ENCODE results near the gene STMN3. TPM values are rescaled to one million over a fixed set of nuclear protein-coding genes. Genes with fewer than 3 reads are reported as not detected.
A peak's percentile ranks its signal among the peaks of the same experiment; 100 is the strongest.

STMN3 gene
- total and polyA plus RNA-seq, 4 donors, result 13.6 to 20.9 (median 17.0) TPM

GRCh38 chr20:63657260-63657936 lies 4.2 kb upstream of the STMN3 start:
- Histone ChIP-seq H3K9ac (ENCODE audit: insufficient read depth in 1 of 2, low read length in 2 of 2) (peak overlapping the region in 1 of 2 donors; percentile 1), H3K27ac (ENCODE audit: low read depth in 1 of 2, low read length in 1 of 2) (peak overlapping the region; percentile 84 to 90), H3K4me1 (ENCODE audit: control insufficient read depth in 5 of 5, insufficient read depth in 5 of 5, low read length in 5 of 5) (peaks cover 0 to 30% (median 14%) of the 10 kb centered on the region in 5 donors), H3K9me3 (ENCODE audit: control insufficient read depth in 4 of 4, insufficient read depth in 3 of 4, low read length in 3 of 4) (no peaks in the 10 kb centered on the region), H3K4me3 (no peak overlapping the region), H3K36me3 (ENCODE audit: control insufficient read depth in 4 of 4, insufficient read depth in 4 of 4, low read length in 4 of 4) (peaks cover 0 to 17% (median 10%) of the 10 kb centered on the region in 4 donors), H3K27me3 (ENCODE audit: control insufficient read depth in 3 of 3, insufficient read depth in 3 of 3, low read length in 2 of 3) (no peaks in the 10 kb centered on the region)
- 56 to 64% methylated on average over 31 of the region's 31 CpGs for WGBS, 2 donors
- ATAC-seq (ENCODE audit: insufficient read depth, low FRiP score) (no peak), DNase-seq (peak; percentile 24 to 32 (median 28))
- TF ChIP-seq CTCF (IDR thresholded peaks at IDR 0.05; ENCODE audit: control extremely low read depth, extremely low read depth), result no peak

GRCh38 chr20:63656451-63656850 lies 3.2 kb upstream of the STMN3 start:
- ATAC-seq (ENCODE audit: insufficient read depth, low FRiP score) (no peak), DNase-seq (no peak)
- Histone ChIP-seq H3K9me3 (ENCODE audit: control insufficient read depth in 4 of 4, insufficient read depth in 3 of 4, low read length in 3 of 4) (no peaks in the 10 kb centered on the region), H3K4me1 (ENCODE audit: control insufficient read depth in 5 of 5, insufficient read depth in 5 of 5, low read length in 5 of 5) (peaks cover 0 to 38% (median 21%) of the 10 kb centered on the region in 5 donors), H3K27ac (ENCODE audit: low read depth in 1 of 2, low read length in 1 of 2) (no peak overlapping the region), H3K4me3 (no peak overlapping the region), H3K27me3 (ENCODE audit: control insufficient read depth in 3 of 3, insufficient read depth in 3 of 3, low read length in 2 of 3) (no peaks in the 10 kb centered on the region), H3K36me3 (ENCODE audit: control insufficient read depth in 4 of 4, insufficient read depth in 4 of 4, low read length in 4 of 4) (peaks cover 0 to 8% (median 5%) of the 10 kb centered on the region in 4 donors), H3K9ac (ENCODE audit: insufficient read depth in 1 of 2, low read length in 2 of 2) (no peak overlapping the region)
- no peak for TF ChIP-seq CTCF (IDR thresholded peaks at IDR 0.05; ENCODE audit: control extremely low read depth, extremely low read depth)
- 91 to 92% methylated on average over 3 of the region's 3 CpGs for WGBS, 2 donors

GRCh38 chr20:63655249-63655648 lies 2.0 kb upstream of the STMN3 start:
- H3K36me3 ChIP-seq (ENCODE audit: control insufficient read depth in 4 of 4, insufficient read depth in 4 of 4, low read length in 4 of 4), result peaks cover 0 to 2% (median 0%) of the 10 kb centered on the region in 4 donors
- no peak for DNase-seq
- no peaks in the 10 kb centered on the region for H3K27me3 ChIP-seq (ENCODE audit: control insufficient read depth in 3 of 3, insufficient read depth in 3 of 3, low read length in 2 of 3)
- WGBS, 2 donors, result 68 to 92% methylated on average over 4 of the region's 4 CpGs
- H3K27ac ChIP-seq (ENCODE audit: low read depth in 1 of 2, low read length in 1 of 2), result no peak overlapping the region
- no peak overlapping the region for H3K4me3 ChIP-seq
- H3K9ac ChIP-seq (ENCODE audit: insufficient read depth in 1 of 2, low read length in 2 of 2), result no peak overlapping the region
- peaks cover 0 to 43% (median 21%) of the 10 kb centered on the region in 5 donors for H3K4me1 ChIP-seq (ENCODE audit: control insufficient read depth in 5 of 5, insufficient read depth in 5 of 5, low read length in 5 of 5)
- no peak for ATAC-seq (ENCODE audit: insufficient read depth, low FRiP score)
- H3K9me3 ChIP-seq (ENCODE audit: control insufficient read depth in 4 of 4, insufficient read depth in 3 of 4, low read length in 3 of 4), result no peaks in the 10 kb centered on the region
- TF ChIP-seq CTCF (IDR thresholded peaks at IDR 0.05; ENCODE audit: control extremely low read depth, extremely low read depth), result no peak
